ENCODE results near the gene CD300H. TPM values are rescaled to one million over a fixed set of nuclear protein-coding genes. Genes with fewer than 3 reads are reported as not detected.

Gene CD300H
- total RNA-seq = not detected in 2 replicates

- TF ChIP-seq CTCF (IDR thresholded peaks at IDR 0.05; ENCODE audit: insufficient read depth, low read length, poor library complexity, severe bottlenecking) = no peak
- Histone ChIP-seq H3K27me3 (ENCODE audit: control insufficient read depth, insufficient read depth, low read length) (no peaks in the 10 kb centered on the region), H3K36me3 (ENCODE audit: control insufficient read depth, insufficient read depth, low read length) (no peaks in the 10 kb centered on the region), H3K4me3 (ENCODE audit: low read depth, low read length) (no peak within 1 kb of the TSS)
- DNase-seq (ENCODE audit: low read depth) = no peak
Measured at GRCh38 chr17:74567397-74567796, at the start of gene CD300H. Gene CD300H, minus strand, starts transcription at chr17:74567509.

DNA sequence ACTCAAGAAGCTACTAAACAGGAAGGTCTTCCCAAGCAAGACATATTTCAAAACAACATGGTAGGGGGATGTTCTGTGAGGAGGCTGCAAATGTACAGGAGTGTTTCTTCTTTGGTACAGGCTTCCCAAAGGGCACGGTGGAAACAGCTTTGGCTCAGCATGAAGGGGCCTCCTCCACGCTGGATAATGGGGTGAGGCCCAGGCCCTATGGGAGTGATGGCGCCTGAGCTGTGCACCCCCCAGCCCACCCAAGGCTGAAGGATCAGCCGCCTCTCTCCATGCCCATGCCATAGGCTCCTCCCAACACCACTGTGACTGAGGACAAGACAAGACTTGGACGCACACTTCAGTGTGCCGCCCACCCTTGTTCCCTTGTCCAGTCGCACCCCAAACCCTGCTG, 49.4 kb upstream of the CD300H start:
- Histone ChIP-seq H3K36me3 (ENCODE audit: control insufficient read depth, insufficient read depth, low read length) (no peaks in the 10 kb centered on the region), H3K27me3 (ENCODE audit: control insufficient read depth, insufficient read depth, low read length) (no peaks in the 10 kb centered on the region), H3K4me3 (ENCODE audit: low read depth, low read length) (no peak overlapping the region)
- TF ChIP-seq CTCF (IDR thresholded peaks at IDR 0.05; ENCODE audit: insufficient read depth, low read length, poor library complexity, severe bottlenecking) = no peak
- DNase-seq (ENCODE audit: low read depth) = no peak

DNA sequence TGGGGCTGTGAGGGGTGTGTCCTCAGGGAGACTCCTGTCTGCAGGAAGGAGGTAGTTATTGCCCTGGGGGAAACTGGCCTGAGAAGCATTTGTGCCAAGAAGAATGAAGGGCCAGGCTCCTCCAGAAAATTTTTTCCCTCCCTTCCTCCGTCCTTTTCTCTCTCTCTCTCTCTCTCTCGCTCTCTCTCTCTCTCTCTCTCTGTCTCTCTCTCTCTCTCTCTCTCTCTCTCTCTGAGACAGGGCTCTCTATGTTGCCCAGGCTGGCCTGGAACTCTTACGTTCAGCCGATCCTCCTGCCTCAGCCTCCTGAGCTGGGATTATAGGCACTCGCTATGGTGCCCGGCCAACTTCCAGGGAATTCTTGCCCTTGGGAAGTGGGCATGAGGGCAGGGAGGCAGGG, 44.7 kb upstream of the CD300H start:
- H3K36me3 ChIP-seq (ENCODE audit: control insufficient read depth, insufficient read depth, low read length) = no peaks in the 10 kb centered on the region
- no peak for TF ChIP-seq CTCF (IDR thresholded peaks at IDR 0.05; ENCODE audit: insufficient read depth, low read length, poor library complexity, severe bottlenecking)
- H3K27me3 ChIP-seq (ENCODE audit: control insufficient read depth, insufficient read depth, low read length) = no peaks in the 10 kb centered on the region
- no peak overlapping the region for H3K4me3 ChIP-seq (ENCODE audit: low read depth, low read length)
- DNase-seq (ENCODE audit: low read depth) = no peak

DNA sequence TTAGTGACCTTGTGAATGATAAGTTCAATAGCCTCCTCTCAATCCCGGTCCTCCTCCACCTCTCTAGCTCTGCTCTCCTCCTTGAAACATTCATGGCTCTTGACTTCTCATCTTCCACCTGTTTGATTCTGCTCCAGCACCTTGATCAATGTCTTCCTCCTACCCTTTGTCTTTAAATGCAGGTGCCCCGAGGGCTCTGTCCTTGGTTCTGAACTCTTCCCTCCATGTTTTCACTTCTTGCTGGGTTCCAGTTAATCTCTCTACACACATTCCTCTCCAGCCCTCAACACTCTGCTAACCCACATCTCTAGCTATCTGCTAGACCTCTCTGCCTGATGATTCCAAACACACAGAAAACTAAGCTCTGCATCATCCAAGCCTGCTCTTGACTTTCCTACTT, 42.8 kb upstream of the CD300H start:
- Histone ChIP-seq H3K27me3 (ENCODE audit: control insufficient read depth, insufficient read depth, low read length) (no peaks in the 10 kb centered on the region), H3K36me3 (ENCODE audit: control insufficient read depth, insufficient read depth, low read length) (no peaks in the 10 kb centered on the region), H3K4me3 (ENCODE audit: low read depth, low read length) (no peak overlapping the region)
- DNase-seq (ENCODE audit: low read depth) = no peak
- no peak for TF ChIP-seq CTCF (IDR thresholded peaks at IDR 0.05; ENCODE audit: insufficient read depth, low read length, poor library complexity, severe bottlenecking)

GRCh38 chr17:74608511-74608910, 41.2 kb upstream of the CD300H start:
- Histone ChIP-seq H3K4me3 (ENCODE audit: low read depth, low read length) (no peak overlapping the region), H3K27me3 (ENCODE audit: control insufficient read depth, insufficient read depth, low read length) (peaks cover 3% of the 10 kb centered on the region), H3K36me3 (ENCODE audit: control insufficient read depth, insufficient read depth, low read length) (no peaks in the 10 kb centered on the region)
- TF ChIP-seq CTCF (IDR thresholded peaks at IDR 0.05; ENCODE audit: insufficient read depth, low read length, poor library complexity, severe bottlenecking) = no peak
- no peak for DNase-seq (ENCODE audit: low read depth)

DNA sequence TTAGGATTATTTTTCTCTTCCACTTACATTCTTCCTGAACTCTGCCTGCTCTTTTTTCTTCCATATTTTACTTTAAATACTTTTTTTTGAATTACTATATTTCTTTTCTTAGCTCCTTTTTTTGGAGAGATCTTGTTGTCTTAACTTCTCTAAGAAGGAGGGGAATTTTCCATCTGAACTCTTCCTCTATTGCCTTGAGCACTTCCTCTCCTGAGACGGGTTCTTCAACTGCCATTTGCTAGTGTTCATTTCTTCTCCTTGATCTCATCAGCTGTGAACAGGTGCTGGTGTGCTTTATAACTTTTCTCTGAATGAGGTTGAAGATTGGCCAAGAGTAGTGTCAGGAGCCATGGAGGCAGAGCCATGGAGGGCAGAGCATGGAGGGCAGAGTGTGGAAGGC, 39.9 kb upstream of the CD300H start:
- TF ChIP-seq CTCF (IDR thresholded peaks at IDR 0.05; ENCODE audit: insufficient read depth, low read length, poor library complexity, severe bottlenecking) = no peak
- Histone ChIP-seq H3K4me3 (ENCODE audit: low read depth, low read length) (no peak overlapping the region), H3K36me3 (ENCODE audit: control insufficient read depth, insufficient read depth, low read length) (no peaks in the 10 kb centered on the region), H3K27me3 (ENCODE audit: control insufficient read depth, insufficient read depth, low read length) (peaks cover 12% of the 10 kb centered on the region)
- no peak for DNase-seq (ENCODE audit: low read depth)
